GM12865 (cell line): Measurements from ENCODE around the gene BTBD18.

Experiments used
- DNase-seq: peaks from one replicate; pipeline ENCODE4 v3.0.0; 2010; ENCODE audit warnings: low read depth
- H3K4me3 ChIP-seq: 2 replicates; pipeline ENCODE4 v1.5.1; 2011; ENCODE audit warnings: mild to moderate bottlenecking, low read depth, low read length, control low read depth
- CTCF ChIP-seq: IDR thresholded peaks from 2 replicates; pipeline ENCODE4 v1.5.1; 2011; ENCODE audit warnings: low read length, control low read depth, low read depth, inconsistent platforms; ENCODE audit not compliant: insufficient read depth; ENCODE audit errors: missing control alignments

Gene BTBD18

GRCh38 chr11:57700425-57700824, 51.2 kb downstream of the BTBD18 start:
- H3K4me3 ChIP-seq, result no peak overlapping the region
- DNase-seq, result no peak
- no peak for TF ChIP-seq CTCF

GRCh38 chr11:57699813-57700212, 51.8 kb downstream of the BTBD18 start:
- no peak for TF ChIP-seq CTCF
- no peak for DNase-seq
- no peak overlapping the region for H3K4me3 ChIP-seq

DNA sequence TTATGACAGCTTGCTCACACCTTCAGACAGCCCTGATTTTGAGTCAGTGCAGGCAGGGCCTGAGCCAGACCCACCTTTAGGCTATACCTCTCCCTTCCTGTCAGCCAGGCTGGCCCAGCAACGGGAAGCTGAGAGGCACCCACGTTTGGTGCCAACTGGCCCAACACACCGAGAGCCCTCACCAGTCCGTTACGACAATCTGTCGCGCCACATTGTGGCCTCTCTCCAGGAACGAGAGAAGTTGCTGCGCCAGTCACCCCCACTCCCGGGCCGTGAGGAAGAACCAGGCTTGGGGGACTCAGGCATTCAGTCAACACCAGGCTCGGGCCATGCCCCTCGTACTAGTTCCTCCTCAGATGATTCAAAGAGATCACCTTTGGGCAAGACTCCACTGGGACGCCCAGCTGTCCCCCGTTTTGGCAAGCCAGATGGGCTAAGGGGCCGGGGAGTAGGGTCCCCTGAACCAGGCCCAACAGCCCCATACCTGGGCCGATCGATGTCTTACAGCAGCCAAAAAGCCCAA, 52.7 kb downstream of the BTBD18 start:
- DNase-seq, result no peak
- H3K4me3 ChIP-seq, result no peak overlapping the region
- no peak for TF ChIP-seq CTCF
